ENCODE data around the gene GPSM1.

The GPSM1 gene

DNA sequence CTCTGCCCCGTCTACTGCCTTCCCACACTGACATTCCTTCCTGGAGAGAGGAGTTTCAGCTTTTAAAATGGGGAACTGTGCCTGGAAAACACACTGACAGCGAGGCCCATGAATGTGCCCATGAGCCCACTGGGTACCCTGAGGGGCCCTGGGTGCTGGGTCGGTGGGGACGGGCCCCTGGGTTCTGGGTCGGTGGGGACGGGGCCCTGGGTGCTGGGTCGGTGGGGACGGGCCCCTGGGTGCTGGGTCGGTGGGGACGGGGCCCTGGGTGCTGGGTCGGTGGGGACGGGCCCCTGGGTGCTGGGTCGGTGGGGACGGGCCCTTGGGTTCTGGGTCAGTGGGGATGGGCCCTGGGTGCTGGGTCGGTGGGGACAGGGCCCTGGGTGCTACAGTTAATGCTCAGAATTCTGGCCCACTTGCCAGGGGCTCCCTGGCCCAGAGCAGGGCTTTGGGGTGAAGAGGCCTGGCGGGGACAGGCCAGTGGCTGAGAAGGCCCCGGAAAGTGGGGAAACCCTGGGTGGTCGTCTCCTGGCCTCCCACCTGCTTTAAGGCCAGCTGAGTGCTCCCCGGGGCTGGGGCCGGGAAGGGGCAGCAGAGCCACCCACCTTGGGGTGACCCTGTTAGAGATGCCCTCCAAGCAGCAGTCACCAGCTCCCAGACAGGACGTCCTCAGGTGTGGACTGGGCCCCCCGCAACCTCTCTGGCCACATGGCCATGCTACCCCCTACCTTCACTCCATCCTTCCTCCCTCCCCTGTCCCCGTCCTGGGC lies 2.5 kb downstream of the GPSM1 start:
- peak overlapping the region; percentile 79 for H3K4me3 ChIP-seq (ENCODE audit: low read depth, low read length)
- TF ChIP-seq, protein P1, sequence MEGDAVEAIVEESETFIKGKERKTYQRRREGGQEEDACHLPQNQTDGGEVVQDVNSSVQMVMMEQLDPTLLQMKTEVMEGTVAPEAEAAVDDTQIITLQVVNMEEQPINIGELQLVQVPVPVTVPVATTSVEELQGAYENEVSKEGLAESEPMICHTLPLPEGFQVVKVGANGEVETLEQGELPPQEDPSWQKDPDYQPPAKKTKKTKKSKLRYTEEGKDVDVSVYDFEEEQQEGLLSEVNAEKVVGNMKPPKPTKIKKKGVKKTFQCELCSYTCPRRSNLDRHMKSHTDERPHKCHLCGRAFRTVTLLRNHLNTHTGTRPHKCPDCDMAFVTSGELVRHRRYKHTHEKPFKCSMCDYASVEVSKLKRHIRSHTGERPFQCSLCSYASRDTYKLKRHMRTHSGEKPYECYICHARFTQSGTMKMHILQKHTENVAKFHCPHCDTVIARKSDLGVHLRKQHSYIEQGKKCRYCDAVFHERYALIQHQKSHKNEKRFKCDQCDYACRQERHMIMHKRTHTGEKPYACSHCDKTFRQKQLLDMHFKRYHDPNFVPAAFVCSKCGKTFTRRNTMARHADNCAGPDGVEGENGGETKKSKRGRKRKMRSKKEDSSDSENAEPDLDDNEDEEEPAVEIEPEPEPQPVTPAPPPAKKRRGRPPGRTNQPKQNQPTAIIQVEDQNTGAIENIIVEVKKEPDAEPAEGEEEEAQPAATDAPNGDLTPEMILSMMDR (IDR thresholded peaks at IDR 0.05; ENCODE audit: insufficient read depth, low read length, missing control alignments): no peak
- CTCF ChIA-PET: interaction anchor here (1.1 to 5.7 kb wide), 5 partner anchors 10 to 362 kb away, joined by 4 to 29 read pairs (median 13); no protein-coding TSS in a partner anchor
- DNase-seq (ENCODE audit: low read depth, low spot score): no peak
- POLR2A ChIA-PET: interaction anchor here (1.3 to 2.4 kb wide), 2 partner anchors 16 to 34 kb away, joined by 4 to 11 read pairs; partner anchors contain the start of gene DNLZ

GRCh38 chr9:136330406-136330990 lies 3.2 kb downstream of the GPSM1 start:
- CTCF ChIA-PET: interaction anchor here (5.7 kb wide), 1 partner anchor 9 kb away, joined by 29 read pairs; no protein-coding TSS in a partner anchor
- peak overlapping the region; percentile 8 for H3K4me3 ChIP-seq (ENCODE audit: low read depth, low read length)
- TF ChIP-seq, protein P1 (IDR thresholded peaks at IDR 0.05; ENCODE audit: insufficient read depth, low read length, missing control alignments): no peak
- POLR2A ChIA-PET: interaction anchor here (2.4 kb wide), 1 partner anchor 33 kb away, joined by 11 read pairs; the partner anchor contains the start of gene DNLZ
- no peak for DNase-seq (ENCODE audit: low read depth, low spot score)

DNA sequence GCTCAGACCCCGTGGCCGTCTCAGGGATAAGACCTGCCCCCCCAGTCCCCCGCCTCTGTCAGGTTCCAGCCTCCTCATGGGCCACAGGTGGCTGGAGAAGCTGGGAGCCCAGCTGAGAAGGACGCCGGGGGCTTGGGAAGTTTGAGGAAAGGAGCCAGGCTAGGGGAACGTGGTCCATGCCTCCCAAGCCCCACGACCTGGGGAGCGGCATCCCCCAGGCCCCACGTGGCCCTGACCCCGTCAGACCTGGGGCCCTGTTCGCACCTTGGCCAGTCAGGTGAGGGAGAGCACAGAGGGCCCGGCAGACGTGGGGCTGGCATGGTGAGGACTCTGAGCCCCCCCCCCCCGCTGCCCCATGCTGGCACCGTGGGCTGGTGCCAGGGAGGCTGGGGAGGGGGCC lies 3.7 kb downstream of the GPSM1 start:
- CTCF ChIA-PET: interaction anchor here (0.9 to 5.7 kb wide), 2 partner anchors 8 to 19 kb away, joined by 4 to 29 read pairs; no protein-coding TSS in a partner anchor
- TF ChIP-seq, protein P1 (IDR thresholded peaks at IDR 0.05; ENCODE audit: insufficient read depth, low read length, missing control alignments): no peak
- no peak overlapping the region for H3K4me3 ChIP-seq (ENCODE audit: low read depth, low read length)
- POLR2A ChIA-PET: no interaction called here
- no peak for DNase-seq (ENCODE audit: low read depth, low spot score)

GRCh38 chr9:136331556-136332481 lies 4.5 kb downstream of the GPSM1 start:
- POLR2A ChIA-PET: no interaction called here
- TF ChIP-seq, protein P1 (IDR thresholded peaks at IDR 0.05; ENCODE audit: insufficient read depth, low read length, missing control alignments): no peak
- no peak for DNase-seq (ENCODE audit: low read depth, low spot score)
- CTCF ChIA-PET: interaction anchor here (0.9 to 5.7 kb wide), 2 partner anchors 8 to 19 kb away, joined by 4 to 29 read pairs; no protein-coding TSS in a partner anchor
- H3K4me3 ChIP-seq (ENCODE audit: low read depth, low read length): no peak overlapping the region

GRCh38 chr9:136332482-136332983 lies 5.2 kb downstream of the GPSM1 start:
- DNase-seq (ENCODE audit: low read depth, low spot score): no peak
- H3K4me3 ChIP-seq (ENCODE audit: low read depth, low read length): no peak overlapping the region
- POLR2A ChIA-PET: no interaction called here
- TF ChIP-seq, protein P1 (IDR thresholded peaks at IDR 0.05; ENCODE audit: insufficient read depth, low read length, missing control alignments): no peak
- CTCF ChIA-PET: no interaction called here
